Osteocyte (in vitro differentiated cells): ENCODE data around the gene MYL12A. TPM values are rescaled to one million over a fixed set of nuclear protein-coding genes. Genes with fewer than 3 reads are reported as not detected.

Experiments
- DNase-seq: peaks from one replicate; pipeline ENCODE4 v3.0.0; 2021; ENCODE audit warnings: mixed read lengths; ENCODE audit not compliant: unreplicated experiment; ENCODE audit errors: extremely low spot score
- H3K27ac Mint-ChIP-seq: one replicate; pipeline ENCODE4 v1.8.0; 2021; ENCODE audit warnings: mild to moderate bottlenecking, mixed read lengths; ENCODE audit not compliant: unreplicated experiment
- H3K27me3 Mint-ChIP-seq: one replicate; pipeline ENCODE4 v1.8.0; 2021; ENCODE audit warnings: mixed read lengths; ENCODE audit not compliant: unreplicated experiment
- H3K36me3 Mint-ChIP-seq: one replicate; pipeline ENCODE4 v1.8.0; 2021; ENCODE audit warnings: mixed read lengths; ENCODE audit not compliant: unreplicated experiment
- H3K4me1 Mint-ChIP-seq: one replicate; pipeline ENCODE4 v1.8.0; 2021; ENCODE audit warnings: mixed read lengths; ENCODE audit not compliant: unreplicated experiment
- H3K4me3 Mint-ChIP-seq: one replicate; pipeline ENCODE4 v1.8.0; 2021; ENCODE audit warnings: mild to moderate bottlenecking, moderate library complexity, mixed read lengths; ENCODE audit not compliant: unreplicated experiment
- H3K9me3 Mint-ChIP-seq: one replicate; pipeline ENCODE4 v1.8.0; 2021; ENCODE audit warnings: mixed read lengths; ENCODE audit not compliant: unreplicated experiment
- CTCF ChIP-seq: fragments of 200-600 bp; sonication (generic); IDR thresholded peaks from 2 replicates; pipeline ENCODE4 v1.5.0; 2021; ENCODE audit warnings: antibody characterized with exemption, mild to moderate bottlenecking, moderate library complexity
- total RNA-seq: library from RNA; stranded (reverse); gene quantifications from 2 replicates; pipeline ENCODE4 v1.2.1, GENCODE V29; 2021

MYL12A gene
- total RNA-seq, 1 donor from 2014 or later = 500 TPM

- no peak for DNase-seq
- peaks cover 72% of the 10 kb centered on the region for H3K4me1 Mint-ChIP-seq
- H3K4me3 Mint-ChIP-seq = no peak overlapping the region
- H3K27me3 Mint-ChIP-seq = no peaks in the 10 kb centered on the region
- H3K36me3 Mint-ChIP-seq = no peaks in the 10 kb centered on the region
- H3K9me3 Mint-ChIP-seq = no peaks in the 10 kb centered on the region
- TF ChIP-seq CTCF = no peak
- H3K27ac Mint-ChIP-seq = peak overlapping the region; percentile 40
Measured at GRCh38 chr18:3265564-3266033, 18.0 kb downstream of the MYL12A start.

- Mint-ChIP-seq H3K27me3 (no peaks in the 10 kb centered on the region), H3K27ac (no peak overlapping the region), H3K4me1 (peaks cover 72% of the 10 kb centered on the region), H3K4me3 (no peak overlapping the region), H3K9me3 (no peaks in the 10 kb centered on the region), H3K36me3 (no peaks in the 10 kb centered on the region)
- DNase-seq = no peak
- TF ChIP-seq CTCF = no peak
Measured at GRCh38 chr18:3266062-3266608, 18.5 kb downstream of the MYL12A start.

- H3K4me3 Mint-ChIP-seq = no peak overlapping the region
- peaks cover 7% of the 10 kb centered on the region for H3K36me3 Mint-ChIP-seq
- no peaks in the 10 kb centered on the region for H3K9me3 Mint-ChIP-seq
- no peak overlapping the region for H3K27ac Mint-ChIP-seq
- H3K27me3 Mint-ChIP-seq = no peaks in the 10 kb centered on the region
- H3K4me1 Mint-ChIP-seq = peaks cover 65% of the 10 kb centered on the region
- no peak for DNase-seq
- no peak for TF ChIP-seq CTCF
Measured at GRCh38 chr18:3268306-3268705, 20.7 kb downstream of the MYL12A start.

- no peak for TF ChIP-seq CTCF
- DNase-seq = no peak
- peaks cover 55% of the 10 kb centered on the region for H3K4me1 Mint-ChIP-seq
- H3K27me3 Mint-ChIP-seq = no peaks in the 10 kb centered on the region
- peak overlapping the region; percentile 52 for H3K27ac Mint-ChIP-seq
- H3K4me3 Mint-ChIP-seq = no peak overlapping the region
- peaks cover 18% of the 10 kb centered on the region for H3K36me3 Mint-ChIP-seq
- H3K9me3 Mint-ChIP-seq = no peaks in the 10 kb centered on the region
Measured at GRCh38 chr18:3269241-3269913, 21.8 kb downstream of the MYL12A start.

- Mint-ChIP-seq H3K27ac (peak overlapping the region; percentile 19), H3K4me3 (no peak overlapping the region), H3K36me3 (peaks cover 20% of the 10 kb centered on the region), H3K4me1 (peaks cover 50% of the 10 kb centered on the region), H3K9me3 (no peaks in the 10 kb centered on the region), H3K27me3 (no peaks in the 10 kb centered on the region)
- DNase-seq = no peak
- TF ChIP-seq CTCF = no peak
Measured at GRCh38 chr18:3269914-3270299, 22.3 kb downstream of the MYL12A start.
